Calu3 (cell line): ENCODE measurements around the gene LMO4. TPM values are rescaled to one million over a fixed set of nuclear protein-coding genes. Genes with fewer than 3 reads are reported as not detected.

Experiments
- BruUV-seq: library from RNA; stranded (reverse); fragments of 400-500 nt; replicated peaks from 2 replicates; lab custom pipeline; 2021; lab: Mats Ljungman, UMichigan
- CTCF ChIA-PET: fragments of 300-600 bp; sonication (Branson Sonifier 250); formaldehyde crosslinking; loops from one replicate; lab custom pipeline; 2022; ENCODE audit warnings: antibody characterized with exemption; lab: Charles Lee
- DNase-seq: peaks from one replicate; pipeline ENCODE4 v3.0.0; 2022
- H3K27ac Mint-ChIP-seq: one replicate; pipeline ENCODE4 v1.8.0; 2022; ENCODE audit warnings: mixed read lengths; ENCODE audit not compliant: unreplicated experiment
- H3K27me3 Mint-ChIP-seq: one replicate; pipeline ENCODE4 v1.8.0; 2022; ENCODE audit warnings: mixed read lengths; ENCODE audit not compliant: unreplicated experiment
- H3K36me3 Mint-ChIP-seq: one replicate; pipeline ENCODE4 v1.8.0; 2022; ENCODE audit warnings: mild to moderate bottlenecking, moderate library complexity, mixed read lengths; ENCODE audit not compliant: insufficient read depth, unreplicated experiment
- H3K4me1 Mint-ChIP-seq: one replicate; pipeline ENCODE4 v1.8.0; 2022; ENCODE audit warnings: mild to moderate bottlenecking, low read depth, mixed read lengths; ENCODE audit not compliant: unreplicated experiment
- H3K4me3 Mint-ChIP-seq: one replicate; pipeline ENCODE4 v1.8.0; 2022; ENCODE audit warnings: mild to moderate bottlenecking, low read depth, moderate library complexity, mixed read lengths; ENCODE audit not compliant: unreplicated experiment
- H3K9me3 Mint-ChIP-seq: one replicate; pipeline ENCODE4 v1.8.0; 2022; ENCODE audit warnings: low read depth, mixed read lengths; ENCODE audit not compliant: unreplicated experiment
- intact Hi-C: fragments of 100-400 bp; cut with micrococcal nuclease; formaldehyde crosslinking; loops from one replicate; pipeline ENCODE4 v1.10.0; 2022; ENCODE audit not compliant: unreplicated experiment
- total RNA-seq: library from RNA; stranded (reverse); gene quantifications from 2 replicates; pipeline ENCODE4 v1.2.3, GENCODE V29; 2022
- TF ChIP-seq, protein P1 (sequence below): fragments of 200-600 bp; IDR thresholded peaks from one replicate; pipeline ENCODE4 v1.8.0; 2022; ENCODE audit warnings: antibody characterized with exemption; ENCODE audit not compliant: unreplicated experiment

Gene LMO4
- total RNA-seq, 1 experiment from 2014 or later: 95.0 TPM

GRCh38 chr1:87318056-87318650, 10.5 kb upstream of the LMO4 start:
- Mint-ChIP-seq H3K4me3 (no peak overlapping the region), H3K36me3 (no peaks in the 10 kb centered on the region), H3K4me1 (peaks cover 7% of the 10 kb centered on the region), H3K27me3 (no peaks in the 10 kb centered on the region), H3K9me3 (no peaks in the 10 kb centered on the region), H3K27ac (no peak overlapping the region)
- TF ChIP-seq, protein P1, sequence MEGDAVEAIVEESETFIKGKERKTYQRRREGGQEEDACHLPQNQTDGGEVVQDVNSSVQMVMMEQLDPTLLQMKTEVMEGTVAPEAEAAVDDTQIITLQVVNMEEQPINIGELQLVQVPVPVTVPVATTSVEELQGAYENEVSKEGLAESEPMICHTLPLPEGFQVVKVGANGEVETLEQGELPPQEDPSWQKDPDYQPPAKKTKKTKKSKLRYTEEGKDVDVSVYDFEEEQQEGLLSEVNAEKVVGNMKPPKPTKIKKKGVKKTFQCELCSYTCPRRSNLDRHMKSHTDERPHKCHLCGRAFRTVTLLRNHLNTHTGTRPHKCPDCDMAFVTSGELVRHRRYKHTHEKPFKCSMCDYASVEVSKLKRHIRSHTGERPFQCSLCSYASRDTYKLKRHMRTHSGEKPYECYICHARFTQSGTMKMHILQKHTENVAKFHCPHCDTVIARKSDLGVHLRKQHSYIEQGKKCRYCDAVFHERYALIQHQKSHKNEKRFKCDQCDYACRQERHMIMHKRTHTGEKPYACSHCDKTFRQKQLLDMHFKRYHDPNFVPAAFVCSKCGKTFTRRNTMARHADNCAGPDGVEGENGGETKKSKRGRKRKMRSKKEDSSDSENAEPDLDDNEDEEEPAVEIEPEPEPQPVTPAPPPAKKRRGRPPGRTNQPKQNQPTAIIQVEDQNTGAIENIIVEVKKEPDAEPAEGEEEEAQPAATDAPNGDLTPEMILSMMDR: no peak
- BruUV-seq: no TSS peak
- intact Hi-C loops: no loop called here
- CTCF ChIA-PET: no interaction called here
- no peak for DNase-seq

DNA sequence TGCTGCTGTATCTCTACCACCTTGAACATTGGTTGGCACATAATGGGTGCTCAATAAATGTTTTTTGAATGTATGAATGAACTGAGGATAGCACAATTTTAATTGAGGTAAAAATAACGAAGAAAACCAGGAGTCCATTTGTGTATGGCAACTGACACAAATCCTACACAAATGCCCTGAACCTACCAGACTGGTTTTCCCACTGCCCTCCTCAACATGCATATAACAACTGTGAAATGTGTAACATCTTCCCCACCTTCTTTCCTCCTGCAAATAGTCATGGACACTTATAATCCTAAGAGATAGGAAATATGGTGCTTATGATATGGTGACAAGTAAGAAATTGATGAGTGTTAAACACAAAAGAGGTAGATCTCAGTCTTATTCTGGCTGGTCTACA, 9.9 kb upstream of the LMO4 start:
- Mint-ChIP-seq H3K36me3 (no peaks in the 10 kb centered on the region), H3K4me1 (peaks cover 7% of the 10 kb centered on the region), H3K27ac (no peak overlapping the region), H3K4me3 (no peak overlapping the region), H3K9me3 (no peaks in the 10 kb centered on the region), H3K27me3 (no peaks in the 10 kb centered on the region)
- DNase-seq: no peak
- TF ChIP-seq, protein P1: no peak
- intact Hi-C loops: no loop called here
- no TSS peak for BruUV-seq
- CTCF ChIA-PET: no interaction called here

DNA sequence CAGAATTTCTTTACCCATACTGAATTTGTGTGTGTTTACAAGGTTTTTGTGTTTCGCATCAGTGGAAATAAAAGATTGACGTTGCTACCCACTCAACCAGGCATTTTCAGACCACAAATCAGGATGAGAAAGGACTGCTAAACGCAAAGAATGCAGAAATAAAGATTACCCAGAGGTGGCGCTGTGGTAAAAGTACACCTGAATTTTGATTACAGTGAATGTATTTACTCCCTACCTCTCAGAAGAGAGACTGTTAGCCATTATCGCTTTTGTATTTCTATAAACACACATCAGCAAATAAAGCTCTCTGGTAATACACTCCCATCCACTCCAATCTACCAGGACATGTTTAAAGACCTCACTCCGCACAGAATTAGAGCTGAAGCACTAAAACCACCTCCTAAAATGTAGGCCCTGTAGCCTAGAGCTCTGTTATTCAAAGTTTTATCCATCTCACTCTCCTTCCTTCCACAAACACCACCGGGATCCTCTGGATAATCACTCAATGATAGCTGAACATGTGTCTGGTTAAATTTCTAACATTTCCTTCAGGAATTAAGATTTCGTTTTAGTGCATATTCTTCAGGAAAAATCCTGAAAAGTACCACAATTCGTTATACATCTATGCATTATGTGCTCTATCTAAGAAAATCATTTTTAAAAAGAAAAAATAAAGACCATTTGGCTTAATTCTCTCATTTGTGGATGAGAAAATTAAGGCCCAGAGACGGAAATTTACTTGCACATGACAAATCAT, 2.5 kb upstream of the LMO4 start:
- no TSS peak for BruUV-seq
- Mint-ChIP-seq H3K4me1 (peaks cover 20% of the 10 kb centered on the region), H3K36me3 (peaks cover 37% of the 10 kb centered on the region), H3K9me3 (no peaks in the 10 kb centered on the region), H3K4me3 (no peak overlapping the region), H3K27ac (no peak overlapping the region), H3K27me3 (no peaks in the 10 kb centered on the region)
- CTCF ChIA-PET: interaction anchor here (0.9 to 1.7 kb wide), 3 partner anchors 359 to 855 kb away, joined by 3 read pairs; no protein-coding TSS in a partner anchor
- DNase-seq: peak; percentile 66
- TF ChIP-seq, protein P1: peak; percentile 63
- intact Hi-C loops: loop anchor here (5.0 to 10.0 kb wide), 4 partner anchors 174 to 851 kb away; no protein-coding TSS in a partner anchor

DNA sequence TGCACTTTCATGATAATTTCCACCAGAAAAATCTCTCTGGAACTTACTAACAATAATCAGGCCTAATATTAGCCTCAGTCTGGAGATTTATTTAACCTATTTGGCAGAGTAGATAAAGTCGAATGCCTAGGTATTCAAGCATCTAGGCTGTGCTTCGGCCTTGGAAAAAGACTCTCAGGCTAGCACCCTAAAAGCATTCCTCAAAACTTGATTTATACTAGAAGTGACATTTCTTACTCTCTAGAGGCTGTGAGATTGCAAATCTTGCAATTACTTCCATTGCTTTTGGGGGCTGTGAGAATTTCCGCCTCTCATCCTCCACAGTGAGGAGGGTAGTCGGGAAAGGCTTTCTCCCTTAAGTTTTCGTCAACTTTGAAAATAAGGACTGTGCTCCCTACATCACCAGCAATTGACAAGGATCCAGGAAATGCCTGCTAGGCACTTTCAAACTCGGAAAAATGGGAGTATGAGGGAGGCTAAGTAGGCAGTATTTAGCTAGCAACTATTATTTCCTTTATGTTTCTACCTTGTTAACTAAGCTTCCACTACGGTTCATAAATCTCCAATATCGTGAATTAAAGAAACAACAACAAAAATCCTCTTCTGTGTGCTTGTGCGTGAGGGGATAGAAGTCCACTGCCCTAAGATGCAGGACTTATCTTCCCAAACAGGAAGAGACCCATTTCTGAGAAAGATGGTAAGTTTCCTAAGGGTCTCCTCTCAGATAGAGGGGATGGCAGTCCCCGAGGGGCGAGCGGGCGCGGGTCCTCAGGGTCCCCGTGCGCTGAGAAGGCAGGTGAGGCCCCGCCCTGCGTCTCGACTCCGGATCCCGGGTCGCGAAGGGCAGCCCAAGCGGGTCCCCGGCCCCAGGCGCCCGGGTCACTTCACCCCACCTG, 1.1 kb upstream of the LMO4 start:
- Mint-ChIP-seq H3K9me3 (no peaks in the 10 kb centered on the region), H3K4me1 (peaks cover 20% of the 10 kb centered on the region), H3K4me3 (peak overlapping the region; percentile 94), H3K27ac (peak overlapping the region; percentile 90), H3K27me3 (no peaks in the 10 kb centered on the region), H3K36me3 (peaks cover 52% of the 10 kb centered on the region)
- TSS peak; percentile 91 for BruUV-seq
- TF ChIP-seq, protein P1: no peak
- no peak for DNase-seq
- intact Hi-C loops: loop anchor here (5.0 to 10.0 kb wide), 4 partner anchors 175 to 850 kb away; no protein-coding TSS in a partner anchor
- CTCF ChIA-PET: interaction anchor here (0.6 to 1.7 kb wide), 4 partner anchors 9 to 777 kb away, joined by 3 to 6 read pairs (median 4); no protein-coding TSS in a partner anchor
